ENCODE measurements around the gene BBS10. TPM values are rescaled to one million over a fixed set of nuclear protein-coding genes. Genes with fewer than 3 reads are reported as not detected.
"Not testable (repeated sequence)": the region's sequence is repeated elsewhere in the genome, so short reads cannot be mapped to it uniquely, and the experiment has no call there.

BBS10 gene
- total RNA-seq, 4 donors from 2014 or later: 11.4 to 17.6 (median 13.5) TPM

- TF ChIP-seq POLR2A (IDR thresholded peaks at IDR 0.05): no peak
- TF ChIP-seq, protein P1, sequence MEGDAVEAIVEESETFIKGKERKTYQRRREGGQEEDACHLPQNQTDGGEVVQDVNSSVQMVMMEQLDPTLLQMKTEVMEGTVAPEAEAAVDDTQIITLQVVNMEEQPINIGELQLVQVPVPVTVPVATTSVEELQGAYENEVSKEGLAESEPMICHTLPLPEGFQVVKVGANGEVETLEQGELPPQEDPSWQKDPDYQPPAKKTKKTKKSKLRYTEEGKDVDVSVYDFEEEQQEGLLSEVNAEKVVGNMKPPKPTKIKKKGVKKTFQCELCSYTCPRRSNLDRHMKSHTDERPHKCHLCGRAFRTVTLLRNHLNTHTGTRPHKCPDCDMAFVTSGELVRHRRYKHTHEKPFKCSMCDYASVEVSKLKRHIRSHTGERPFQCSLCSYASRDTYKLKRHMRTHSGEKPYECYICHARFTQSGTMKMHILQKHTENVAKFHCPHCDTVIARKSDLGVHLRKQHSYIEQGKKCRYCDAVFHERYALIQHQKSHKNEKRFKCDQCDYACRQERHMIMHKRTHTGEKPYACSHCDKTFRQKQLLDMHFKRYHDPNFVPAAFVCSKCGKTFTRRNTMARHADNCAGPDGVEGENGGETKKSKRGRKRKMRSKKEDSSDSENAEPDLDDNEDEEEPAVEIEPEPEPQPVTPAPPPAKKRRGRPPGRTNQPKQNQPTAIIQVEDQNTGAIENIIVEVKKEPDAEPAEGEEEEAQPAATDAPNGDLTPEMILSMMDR (IDR thresholded peaks at IDR 0.05): no peak
- Histone ChIP-seq H3K27me3 (no peaks in the 10 kb centered on the region), H3K4me3 (replicated peaks in 1 of 3) (no peak overlapping the region), H3K36me3 (peaks cover 8 to 12% of the 10 kb centered on the region in 2 donors), H3K4me1 (no peaks in the 10 kb centered on the region), H3K9me3 (no peaks in the 10 kb centered on the region), H3K27ac (no peak overlapping the region)
- intact Hi-C loops (cut with DNase I): no loop called here
- no peak for DNase-seq
- 96 to 97% methylated on average over 1 of the region's 1 CpG for WGBS, 2 donors
Observed at GRCh38 chr12:76379261-76379660, 31.0 kb upstream of the BBS10 start.

DNA sequence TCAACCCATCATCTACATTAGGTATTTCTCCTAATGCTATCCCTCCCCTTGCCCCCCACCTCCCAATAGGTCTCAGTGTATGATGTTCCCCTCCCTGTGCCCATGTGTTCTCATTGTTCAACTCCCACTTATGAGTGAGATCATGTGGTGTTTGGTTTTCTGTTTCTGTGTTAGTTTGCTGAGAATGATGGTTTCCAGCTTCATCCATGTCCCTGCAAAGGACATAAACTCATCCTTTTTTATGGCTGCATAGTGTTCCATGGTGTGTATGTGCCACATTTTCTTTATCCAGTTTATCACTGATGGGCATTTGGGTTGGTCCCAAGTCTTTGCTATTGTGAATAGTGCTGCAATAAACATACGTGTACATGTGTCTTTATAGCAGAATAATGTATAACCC lies 28.7 kb upstream of the BBS10 start:
- H3K4me1 ChIP-seq; H3K27me3 ChIP-seq; H3K27ac ChIP-seq; H3K4me3 ChIP-seq (replicated peaks in 1 of 3); H3K9me3 ChIP-seq; DNase-seq; intact Hi-C loops (cut with DNase I): not testable (repeated sequence)
- WGBS, 2 donors: 97 to 100% methylated on average over 1 of the region's 1 CpG
- H3K36me3 ChIP-seq: peaks cover 8 to 12% of the 10 kb centered on the region in 2 donors

DNA sequence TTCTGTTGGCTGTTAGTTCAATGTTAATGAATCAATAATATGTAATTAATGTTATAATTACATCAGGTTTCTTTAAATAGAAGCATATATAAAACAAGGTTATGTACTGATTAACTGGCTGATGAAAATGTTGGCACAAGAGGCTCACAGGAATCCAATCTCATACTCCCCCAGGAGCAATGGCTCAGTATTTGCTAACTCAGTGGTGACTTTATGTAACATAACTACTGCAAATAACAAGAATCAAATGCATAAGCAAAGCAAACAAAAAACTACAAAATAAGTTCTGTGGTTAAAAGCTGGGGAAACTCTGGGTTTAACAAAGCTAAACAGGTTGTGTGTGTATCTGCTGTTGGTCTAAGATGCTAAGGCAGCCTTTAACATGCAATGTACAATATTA lies 27.7 kb upstream of the BBS10 start:
- no peak overlapping the region for H3K4me3 ChIP-seq (replicated peaks in 1 of 3)
- DNase-seq: no peak
- H3K27me3 ChIP-seq: no peaks in the 10 kb centered on the region
- no peaks in the 10 kb centered on the region for H3K9me3 ChIP-seq
- no peak overlapping the region for H3K27ac ChIP-seq
- H3K36me3 ChIP-seq: peaks cover 8 to 12% of the 10 kb centered on the region in 2 donors
- TF ChIP-seq, protein P1 (IDR thresholded peaks at IDR 0.05): no peak
- H3K4me1 ChIP-seq: no peaks in the 10 kb centered on the region
- intact Hi-C loops (cut with DNase I): no loop called here

DNA sequence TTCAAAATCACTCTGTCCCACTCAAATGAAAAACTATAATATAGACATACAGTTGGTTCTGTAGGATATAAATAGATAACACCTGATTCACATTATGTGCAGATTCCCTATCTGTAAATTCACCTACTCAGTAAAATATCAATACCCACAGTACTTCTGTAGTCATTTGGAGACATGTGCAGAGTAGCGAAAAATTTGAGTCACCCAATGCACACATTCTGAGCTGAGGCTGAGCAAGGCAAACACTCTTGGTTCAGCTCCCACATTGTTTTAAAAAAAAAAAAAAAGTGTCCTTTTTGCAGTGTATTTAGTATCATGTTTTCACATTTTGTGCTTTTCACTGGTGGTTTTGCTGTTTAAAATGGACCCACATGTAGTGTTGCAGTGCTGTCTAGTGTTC lies 27.3 kb upstream of the BBS10 start:
- Histone ChIP-seq H3K4me1 (no peaks in the 10 kb centered on the region), H3K4me3 (replicated peaks in 1 of 3) (no peak overlapping the region), H3K9me3 (no peaks in the 10 kb centered on the region), H3K27ac (no peak overlapping the region), H3K36me3 (peaks cover 8 to 12% of the 10 kb centered on the region in 2 donors), H3K27me3 (no peaks in the 10 kb centered on the region)
- 96 to 100% methylated on average over 1 of the region's 1 CpG for WGBS, 2 donors
- intact Hi-C loops (cut with DNase I): no loop called here
- DNase-seq: no peak
- TF ChIP-seq POLR2A (IDR thresholded peaks at IDR 0.05): no peak
- TF ChIP-seq, protein P1 (IDR thresholded peaks at IDR 0.05): no peak

- Histone ChIP-seq H3K27me3 (no peaks in the 10 kb centered on the region), H3K4me1 (no peaks in the 10 kb centered on the region), H3K27ac (no peak overlapping the region), H3K36me3 (peaks cover 8 to 12% of the 10 kb centered on the region in 2 donors), H3K4me3 (replicated peaks in 1 of 3) (no peak overlapping the region), H3K9me3 (no peaks in the 10 kb centered on the region)
- TF ChIP-seq, protein P1 (IDR thresholded peaks at IDR 0.05): no peak
- intact Hi-C loops (cut with DNase I): no loop called here
- no peak for DNase-seq
- 94 to 100% methylated on average over 1 of the region's 1 CpG for WGBS, 2 donors
Observed at GRCh38 chr12:76374386-76375020, 26.3 kb upstream of the BBS10 start.

GRCh38 chr12:76368230-76368629 lies 20.0 kb upstream of the BBS10 start:
- Histone ChIP-seq H3K4me1 (no peaks in the 10 kb centered on the region), H3K27me3 (no peaks in the 10 kb centered on the region), H3K27ac (no peak overlapping the region), H3K9me3 (no peaks in the 10 kb centered on the region), H3K4me3 (replicated peaks in 1 of 3) (no peak overlapping the region), H3K36me3 (peaks cover 9 to 13% of the 10 kb centered on the region in 2 donors)
- no peak for DNase-seq
- intact Hi-C loops (cut with DNase I): no loop called here
- WGBS, 2 donors: 100% methylated on average over 1 of the region's 1 CpG
- no peak for TF ChIP-seq POLR2A (IDR thresholded peaks at IDR 0.05)
- TF ChIP-seq, protein P1 (IDR thresholded peaks at IDR 0.05): no peak

Data from thyroid gland (tissue), 4 donors.